ENCODE data around the gene SERTAD4.

Gene SERTAD4

DNA sequence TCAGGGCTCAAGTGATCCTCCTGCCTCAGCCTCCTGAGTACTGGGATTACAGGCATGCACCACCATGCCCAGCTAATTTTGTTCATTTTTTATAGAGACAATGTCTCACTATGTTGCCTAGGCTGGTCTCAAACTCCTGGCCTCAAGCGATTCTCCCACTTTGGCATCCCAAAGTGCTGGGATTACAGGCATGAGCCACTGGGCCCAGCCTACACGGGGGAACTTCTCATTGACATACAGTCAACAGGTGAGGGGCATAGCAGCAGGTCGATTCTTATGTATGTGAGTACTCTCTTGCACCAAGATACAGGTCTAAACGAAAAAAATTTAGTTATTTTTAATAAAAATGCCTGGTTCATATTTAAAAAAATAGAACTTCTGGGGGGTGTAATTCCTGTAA is 56.7 kb downstream of the SERTAD4 start:
- Mint-ChIP-seq H3K9me3 (no peaks in the 10 kb centered on the region), H3K27ac (no peak overlapping the region), H3K36me3 (ENCODE audit: low read depth) (no peaks in the 10 kb centered on the region), H3K27me3 (ENCODE audit: low read depth, poor library complexity) (peaks cover 73% of the 10 kb centered on the region), H3K4me3 (no peak overlapping the region), H3K4me1 (peaks cover 33% of the 10 kb centered on the region)
- TF ChIP-seq, protein P1, sequence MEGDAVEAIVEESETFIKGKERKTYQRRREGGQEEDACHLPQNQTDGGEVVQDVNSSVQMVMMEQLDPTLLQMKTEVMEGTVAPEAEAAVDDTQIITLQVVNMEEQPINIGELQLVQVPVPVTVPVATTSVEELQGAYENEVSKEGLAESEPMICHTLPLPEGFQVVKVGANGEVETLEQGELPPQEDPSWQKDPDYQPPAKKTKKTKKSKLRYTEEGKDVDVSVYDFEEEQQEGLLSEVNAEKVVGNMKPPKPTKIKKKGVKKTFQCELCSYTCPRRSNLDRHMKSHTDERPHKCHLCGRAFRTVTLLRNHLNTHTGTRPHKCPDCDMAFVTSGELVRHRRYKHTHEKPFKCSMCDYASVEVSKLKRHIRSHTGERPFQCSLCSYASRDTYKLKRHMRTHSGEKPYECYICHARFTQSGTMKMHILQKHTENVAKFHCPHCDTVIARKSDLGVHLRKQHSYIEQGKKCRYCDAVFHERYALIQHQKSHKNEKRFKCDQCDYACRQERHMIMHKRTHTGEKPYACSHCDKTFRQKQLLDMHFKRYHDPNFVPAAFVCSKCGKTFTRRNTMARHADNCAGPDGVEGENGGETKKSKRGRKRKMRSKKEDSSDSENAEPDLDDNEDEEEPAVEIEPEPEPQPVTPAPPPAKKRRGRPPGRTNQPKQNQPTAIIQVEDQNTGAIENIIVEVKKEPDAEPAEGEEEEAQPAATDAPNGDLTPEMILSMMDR (IDR thresholded peaks at IDR 0.05) = no peak
- DNase-seq = no peak

DNA sequence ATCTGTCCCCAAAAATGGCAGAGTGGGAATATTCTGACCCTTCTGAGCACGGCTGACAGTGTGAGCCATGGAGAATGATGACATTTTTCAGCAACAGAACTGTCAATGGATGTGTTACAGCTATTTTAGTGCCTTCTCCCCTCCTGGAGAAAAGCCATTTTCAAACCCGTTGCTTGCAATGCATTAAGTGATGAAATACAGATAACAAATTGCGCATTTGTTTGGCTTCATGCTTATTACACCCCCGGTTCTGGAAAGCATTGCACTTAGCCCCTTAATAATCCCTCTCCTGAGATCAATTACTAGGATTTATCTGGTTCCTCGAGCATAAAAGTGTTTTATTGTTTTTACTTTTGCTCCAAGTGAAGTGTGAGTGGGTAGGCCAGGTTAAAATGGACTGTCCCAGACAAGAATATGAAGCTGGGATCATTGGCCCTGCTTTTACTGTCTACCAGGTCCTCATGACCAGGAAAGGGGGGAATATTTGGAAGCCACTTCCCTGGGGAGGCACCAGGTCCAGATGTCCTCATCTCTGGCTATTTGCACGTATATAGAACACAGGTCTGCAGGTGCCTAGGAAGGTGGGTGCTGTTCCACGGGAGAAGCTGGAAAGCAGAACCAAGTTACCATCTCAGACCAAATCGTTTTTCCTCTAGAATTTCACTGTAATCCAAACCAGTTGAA is 58.6 kb downstream of the SERTAD4 start:
- no peak overlapping the region for H3K27ac Mint-ChIP-seq
- TF ChIP-seq, protein P1 (IDR thresholded peaks at IDR 0.05) = no peak

DNA sequence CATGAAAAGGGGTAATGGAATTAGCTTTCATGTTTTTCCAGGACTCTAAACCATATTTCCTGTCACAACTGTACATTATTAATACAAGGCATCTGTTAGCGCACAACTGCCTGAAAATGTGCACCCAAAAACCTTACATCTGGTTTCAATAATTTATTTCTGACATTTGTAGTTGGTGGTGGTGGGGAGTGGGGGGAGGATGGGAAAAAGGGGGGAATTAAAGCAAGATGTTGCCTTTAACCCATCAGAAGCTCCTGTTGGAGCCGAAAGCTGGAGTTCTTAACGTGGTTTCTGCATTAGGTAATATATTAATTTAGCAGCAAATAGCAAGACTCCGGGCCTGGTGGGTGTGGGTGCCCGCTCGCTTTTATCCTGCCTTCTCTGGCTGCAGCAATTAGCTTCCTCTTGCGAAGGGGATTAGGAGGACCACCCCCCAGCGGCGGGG is 59.2 kb downstream of the SERTAD4 start:
- Mint-ChIP-seq H3K36me3 (ENCODE audit: low read depth) (no peaks in the 10 kb centered on the region), H3K4me3 (peak overlapping the region; percentile 75), H3K9me3 (no peaks in the 10 kb centered on the region), H3K4me1 (peaks cover 59% of the 10 kb centered on the region), H3K27ac (no peak overlapping the region), H3K27me3 (ENCODE audit: low read depth, poor library complexity) (peaks cover 59% of the 10 kb centered on the region)
- no peak for DNase-seq
- TF ChIP-seq, protein P1 (IDR thresholded peaks at IDR 0.05) = no peak

More for the DNA sequence above, 58.6 kb downstream of the SERTAD4 start:
- H3K9me3 Mint-ChIP-seq = no peaks in the 10 kb centered on the region
- peaks cover 59% of the 10 kb centered on the region for H3K27me3 Mint-ChIP-seq (ENCODE audit: low read depth, poor library complexity)
- no peaks in the 10 kb centered on the region for H3K36me3 Mint-ChIP-seq (ENCODE audit: low read depth)
- DNase-seq = no peak
- H3K4me1 Mint-ChIP-seq = peaks cover 53% of the 10 kb centered on the region
- H3K4me3 Mint-ChIP-seq = peak overlapping the region; percentile 75

DNA sequence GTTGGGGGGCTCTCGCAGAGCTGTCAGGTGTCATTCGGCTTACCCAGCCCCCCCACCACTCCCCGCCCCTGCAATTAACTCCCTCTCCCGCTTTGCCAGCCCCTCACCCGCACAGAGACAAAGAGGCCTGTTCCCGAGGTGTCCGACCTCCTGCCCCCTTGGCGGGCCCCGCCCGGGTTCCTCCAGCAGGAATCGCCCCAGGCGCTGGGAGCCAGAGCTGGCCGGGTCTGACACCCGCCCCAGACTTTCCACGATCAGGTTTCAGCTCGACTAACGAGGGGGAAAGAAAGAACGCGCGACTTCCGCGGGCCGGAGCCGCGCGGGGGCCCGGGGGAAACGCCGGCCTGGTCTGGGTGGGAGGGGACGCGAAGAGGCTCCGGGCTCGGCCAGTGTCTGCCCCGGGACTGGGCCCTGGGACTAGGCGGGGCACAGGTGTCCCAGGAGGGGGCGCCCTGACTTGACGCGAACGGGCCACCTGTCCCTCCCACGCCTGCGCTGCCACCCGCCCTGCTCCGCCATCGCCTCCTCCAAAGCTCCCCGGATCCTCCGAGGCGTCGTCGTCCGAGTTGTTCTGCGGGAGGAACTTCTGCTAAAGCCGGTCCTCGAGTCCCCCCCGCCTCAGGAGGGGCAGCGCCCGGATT is 59.8 kb downstream of the SERTAD4 start:
- Mint-ChIP-seq H3K27ac (peak overlapping the region; percentile 42), H3K27me3 (ENCODE audit: low read depth, poor library complexity) (peaks cover 64% of the 10 kb centered on the region), H3K36me3 (ENCODE audit: low read depth) (no peaks in the 10 kb centered on the region), H3K4me1 (peaks cover 64% of the 10 kb centered on the region), H3K4me3 (peak overlapping the region; percentile 75), H3K9me3 (no peaks in the 10 kb centered on the region)
- TF ChIP-seq, protein P1 (IDR thresholded peaks at IDR 0.05) = peak; percentile 10
- DNase-seq = peak; percentile 76

DNA sequence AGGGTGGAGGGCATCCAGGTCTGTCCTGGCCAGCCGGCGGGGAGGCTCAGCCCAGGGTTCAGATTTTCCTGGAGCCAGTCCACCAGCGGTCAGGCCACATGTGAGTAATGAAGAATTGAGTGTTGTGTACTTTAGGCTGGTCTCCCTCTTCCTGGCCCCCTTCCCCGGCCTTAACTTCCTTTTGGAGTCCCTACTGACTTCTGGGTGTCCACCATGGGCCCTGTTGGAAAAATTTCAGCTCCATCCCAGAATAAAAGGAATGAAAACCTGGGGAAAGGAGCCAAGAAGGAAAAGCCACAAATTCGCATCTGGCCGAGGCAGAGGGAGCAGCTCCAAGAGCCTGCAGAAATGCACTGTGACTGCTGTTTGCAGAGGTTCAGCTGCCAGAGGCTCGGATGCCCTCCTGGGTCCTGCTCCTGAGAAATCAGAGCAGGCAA is 60.6 kb downstream of the SERTAD4 start:
- Mint-ChIP-seq H3K4me3 (peak overlapping the region; percentile 75), H3K27ac (peak overlapping the region; percentile 42), H3K27me3 (ENCODE audit: low read depth, poor library complexity) (peaks cover 63% of the 10 kb centered on the region), H3K36me3 (ENCODE audit: low read depth) (no peaks in the 10 kb centered on the region), H3K4me1 (peaks cover 59% of the 10 kb centered on the region), H3K9me3 (no peaks in the 10 kb centered on the region)
- no peak for DNase-seq
- TF ChIP-seq, protein P1 (IDR thresholded peaks at IDR 0.05) = no peak
